Neural progenitor cell (in vitro differentiated cells): ENCODE measurements around the gene SARM1. TPM values are rescaled to one million over a fixed set of nuclear protein-coding genes. Genes with fewer than 3 reads are reported as not detected.

ENCODE experiments used
- DNase-seq: peaks from one replicate; pipeline ENCODE4 v3.0.0-alpha.2; 2016; ENCODE audit warnings: low spot score
- H2AFZ ChIP-seq: fragments of 200-600 bp; sonication (generic); replicated peaks from 2 replicates; pipeline ENCODE4 v1.6.1; 2016; ENCODE audit warnings: antibody characterized with exemption
- H3F3A ChIP-seq: fragments of 200-600 bp; sonication (generic); 2 replicates; pipeline ENCODE4 v1.6.1; 2016; ENCODE audit warnings: antibody characterized with exemption, low read depth
- H3K27ac ChIP-seq: fragments of 200-600 bp; sonication (generic); 2 replicates; pipeline ENCODE4 v1.5.1; 2016; ENCODE audit warnings: mild to moderate bottlenecking
- H3K27me3 ChIP-seq: fragments of 200-600 bp; sonication (generic); 2 replicates; pipeline ENCODE4 v1.6.1; 2016; ENCODE audit warnings: mild to moderate bottlenecking, moderate library complexity
- H3K36me3 ChIP-seq: fragments of 200-600 bp; sonication (generic); 2 replicates; pipeline ENCODE4 v1.5.1; 2016
- H3K4me1 ChIP-seq: fragments of 200-600 bp; sonication (generic); 2 replicates; pipeline ENCODE4 v1.6.1; 2016; ENCODE audit warnings: mixed run types
- H3K4me2 ChIP-seq: fragments of 200-600 bp; sonication (generic); 2 replicates; pipeline ENCODE4 v1.6.1; 2016
- H3K4me3 ChIP-seq: fragments of 200-600 bp; sonication (generic); 2 replicates; pipeline ENCODE4 v1.5.1; 2016
- H3K79me2 ChIP-seq: fragments of 200-600 bp; sonication (generic); 2 replicates; pipeline ENCODE4 v1.6.1; 2016; ENCODE audit warnings: low read depth
- H3K9ac ChIP-seq: fragments of 200-600 bp; sonication (generic); 2 replicates; pipeline ENCODE4 v1.6.1; 2016
- H3K9me3 ChIP-seq: fragments of 200-600 bp; sonication (generic); 2 replicates; pipeline ENCODE4 v1.5.1; 2016; ENCODE audit warnings: low read depth
- H4K20me1 ChIP-seq: fragments of 200-600 bp; sonication (generic); 2 replicates; pipeline ENCODE4 v1.6.1; 2016; ENCODE audit warnings: low read depth
- H3K27ac Mint-ChIP-seq: 3 replicates; pipeline ENCODE4 v1.8.0; 2021; ENCODE audit warnings: mixed read lengths
- H3K27me3 Mint-ChIP-seq: 2 replicates; pipeline ENCODE4 v1.8.0; 2022; ENCODE audit warnings: low read depth, mild to moderate bottlenecking, inconsistent platforms, moderate library complexity, mixed read lengths; ENCODE audit not compliant: insufficient read depth
- H3K36me3 Mint-ChIP-seq: 3 replicates; pipeline ENCODE4 v1.8.0; 2021; ENCODE audit warnings: mixed read lengths
- H3K4me1 Mint-ChIP-seq: 3 replicates; pipeline ENCODE4 v1.8.0; 2021; ENCODE audit warnings: mixed read lengths
- H3K4me3 Mint-ChIP-seq: 3 replicates; pipeline ENCODE4 v1.8.0; 2021; ENCODE audit warnings: mild to moderate bottlenecking, moderate library complexity, mixed read lengths
- H3K9me3 Mint-ChIP-seq: 3 replicates; pipeline ENCODE4 v1.8.0; 2020; ENCODE audit warnings: mixed read lengths
- EZH2 ChIP-seq: fragments of 200-600 bp; sonication (generic); IDR thresholded peaks from 2 replicates; pipeline ENCODE4 v1.6.1; 2017; ENCODE audit warnings: antibody characterized with exemption, mild to moderate bottlenecking, moderate library complexity
- EZH2phosphoT487 ChIP-seq: fragments of 200-600 bp; sonication (generic); IDR thresholded peaks from 2 replicates; pipeline ENCODE4 v1.6.1; 2017; ENCODE audit warnings: antibody characterized with exemption
- total RNA-seq: library from RNA; depleted of rRNA; stranded (reverse); fragments of >200 nt; gene quantifications from 2 replicates; pipeline ENCODE4 v1.2.3, GENCODE V29; 2015; ENCODE audit warnings: low replicate concordance
- TF ChIP-seq, protein P1 (sequence below): fragments of 200-600 bp; sonication (generic); IDR thresholded peaks from 2 replicates; pipeline ENCODE4 v1.5.1; 2017; ENCODE audit warnings: antibody characterized with exemption, mild to moderate bottlenecking

The SARM1 gene
- total RNA-seq, 1 donor from 2014 or later, result 3.1 TPM

DNA sequence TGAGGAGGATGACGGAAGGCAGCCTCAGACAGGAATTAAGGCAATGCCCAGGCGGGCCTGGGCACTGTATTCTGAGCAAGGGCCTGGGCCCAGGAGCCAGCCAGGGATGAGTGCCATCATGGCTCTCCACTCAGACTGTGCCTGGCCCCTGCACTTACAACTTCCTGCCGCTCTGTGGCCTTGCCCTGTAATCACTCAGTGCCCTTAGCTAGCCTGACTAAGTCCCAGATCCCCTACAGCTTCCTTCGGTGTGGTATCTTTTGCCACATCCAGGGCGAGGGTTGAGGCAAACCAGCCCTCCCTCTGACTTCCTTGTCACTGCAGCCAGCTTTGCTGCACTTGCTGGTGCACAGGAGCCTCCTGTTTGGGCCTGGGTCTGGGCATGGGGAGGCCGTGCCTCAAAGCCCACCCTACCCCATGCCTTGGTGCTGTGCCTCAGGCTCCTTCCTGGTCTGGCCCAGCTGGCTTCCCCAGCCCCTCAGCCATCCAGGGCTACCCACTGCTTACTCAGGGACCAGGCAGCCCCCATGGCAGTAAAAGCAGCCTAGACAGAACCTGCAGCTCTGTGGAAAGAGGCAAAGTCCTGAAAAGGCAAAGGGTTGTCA, 25.2 kb downstream of the SARM1 start:
- H3K36me3 ChIP-seq, result no peaks in the 10 kb centered on the region
- H3K4me1 Mint-ChIP-seq, result peaks cover 13% of the 10 kb centered on the region

GRCh38 chr17:28397275-28397674, 25.8 kb downstream of the SARM1 start:
- H3F3A ChIP-seq, result no peaks in the 10 kb centered on the region
- H4K20me1 ChIP-seq, result no peaks in the 10 kb centered on the region
- no peak overlapping the region for H2AFZ ChIP-seq
- H3K36me3 ChIP-seq, result no peaks in the 10 kb centered on the region
- no peaks in the 10 kb centered on the region for H3K9me3 ChIP-seq
- Mint-ChIP-seq H3K4me1 (peaks cover 13% of the 10 kb centered on the region), H3K9me3 (no peaks in the 10 kb centered on the region), H3K27me3 (peaks cover 12% of the 10 kb centered on the region), H3K36me3 (peaks cover 14% of the 10 kb centered on the region), H3K4me3 (no peak overlapping the region), H3K27ac (peak overlapping the region; percentile 69)
- H3K4me3 ChIP-seq, result no peak overlapping the region
- H3K27me3 ChIP-seq, result peaks cover 21% of the 10 kb centered on the region
- DNase-seq, result no peak
- no peaks in the 10 kb centered on the region for H3K79me2 ChIP-seq
- H3K4me2 ChIP-seq, result no peak overlapping the region
- no peak overlapping the region for H3K9ac ChIP-seq
- H3K27ac ChIP-seq, result no peak overlapping the region
- H3K4me1 ChIP-seq, result no peaks in the 10 kb centered on the region
- TF ChIP-seq, protein P1, sequence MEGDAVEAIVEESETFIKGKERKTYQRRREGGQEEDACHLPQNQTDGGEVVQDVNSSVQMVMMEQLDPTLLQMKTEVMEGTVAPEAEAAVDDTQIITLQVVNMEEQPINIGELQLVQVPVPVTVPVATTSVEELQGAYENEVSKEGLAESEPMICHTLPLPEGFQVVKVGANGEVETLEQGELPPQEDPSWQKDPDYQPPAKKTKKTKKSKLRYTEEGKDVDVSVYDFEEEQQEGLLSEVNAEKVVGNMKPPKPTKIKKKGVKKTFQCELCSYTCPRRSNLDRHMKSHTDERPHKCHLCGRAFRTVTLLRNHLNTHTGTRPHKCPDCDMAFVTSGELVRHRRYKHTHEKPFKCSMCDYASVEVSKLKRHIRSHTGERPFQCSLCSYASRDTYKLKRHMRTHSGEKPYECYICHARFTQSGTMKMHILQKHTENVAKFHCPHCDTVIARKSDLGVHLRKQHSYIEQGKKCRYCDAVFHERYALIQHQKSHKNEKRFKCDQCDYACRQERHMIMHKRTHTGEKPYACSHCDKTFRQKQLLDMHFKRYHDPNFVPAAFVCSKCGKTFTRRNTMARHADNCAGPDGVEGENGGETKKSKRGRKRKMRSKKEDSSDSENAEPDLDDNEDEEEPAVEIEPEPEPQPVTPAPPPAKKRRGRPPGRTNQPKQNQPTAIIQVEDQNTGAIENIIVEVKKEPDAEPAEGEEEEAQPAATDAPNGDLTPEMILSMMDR, result no peak
- no peak for TF ChIP-seq EZH2phosphoT487
- no peak for TF ChIP-seq EZH2

More for the DNA sequence above, 25.2 kb downstream of the SARM1 start:
- H3K4me3 Mint-ChIP-seq, result no peak overlapping the region
- no peak overlapping the region for H3K9ac ChIP-seq
- no peak overlapping the region for H3K27ac Mint-ChIP-seq
- peaks cover 11% of the 10 kb centered on the region for H3K27me3 Mint-ChIP-seq
- peaks cover 14% of the 10 kb centered on the region for H3K36me3 Mint-ChIP-seq
- no peak overlapping the region for H2AFZ ChIP-seq
- TF ChIP-seq, protein P1, result no peak
- TF ChIP-seq EZH2, result no peak
- no peak for TF ChIP-seq EZH2phosphoT487
- peaks cover 16% of the 10 kb centered on the region for H3K27me3 ChIP-seq
- H3K79me2 ChIP-seq, result no peaks in the 10 kb centered on the region
- H3F3A ChIP-seq, result no peaks in the 10 kb centered on the region
- no peak overlapping the region for H3K27ac ChIP-seq
- no peaks in the 10 kb centered on the region for H4K20me1 ChIP-seq
- no peaks in the 10 kb centered on the region for H3K9me3 Mint-ChIP-seq
- H3K4me1 ChIP-seq, result no peaks in the 10 kb centered on the region
- DNase-seq, result no peak
- H3K4me3 ChIP-seq, result no peak overlapping the region
- no peak overlapping the region for H3K4me2 ChIP-seq
- H3K9me3 ChIP-seq, result no peaks in the 10 kb centered on the region

DNA sequence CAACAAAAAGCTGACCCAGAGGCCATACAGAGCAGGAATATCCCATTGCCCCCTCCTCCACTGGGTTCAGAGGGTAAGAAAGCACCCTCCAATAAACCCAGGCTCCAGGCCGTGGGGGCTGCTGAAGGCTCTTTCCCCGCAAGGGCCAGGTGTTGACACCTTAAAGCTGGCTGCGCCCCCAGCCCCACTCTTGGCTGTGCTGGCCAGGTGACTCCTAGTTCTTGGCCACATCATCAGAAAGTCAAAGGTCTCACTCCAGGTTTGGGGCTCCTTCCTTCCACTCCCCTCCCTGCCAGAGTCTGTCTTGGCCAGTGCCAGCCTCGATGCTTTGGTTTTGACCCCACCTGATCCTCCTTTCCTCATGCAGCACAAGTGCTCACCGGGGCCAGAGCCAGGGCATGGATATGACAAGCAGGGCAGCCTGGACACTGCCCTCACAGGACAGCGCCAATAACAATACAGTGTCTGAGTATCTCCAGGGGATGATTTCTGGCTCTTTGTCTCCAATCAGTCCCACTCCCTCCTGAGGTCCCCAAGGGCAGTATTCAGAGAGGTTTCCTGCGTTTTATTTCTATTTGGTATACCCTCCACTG, 26.3 kb downstream of the SARM1 start:
- TF ChIP-seq, protein P1, result no peak
- TF ChIP-seq EZH2 (no peak), EZH2phosphoT487 (no peak)
- peaks cover 13% of the 10 kb centered on the region for H3K4me1 Mint-ChIP-seq
- Histone ChIP-seq H3K27me3 (peaks cover 26% of the 10 kb centered on the region), H3K4me2 (no peak overlapping the region), H3F3A (no peaks in the 10 kb centered on the region), H3K27ac (no peak overlapping the region), H4K20me1 (no peaks in the 10 kb centered on the region), H3K9ac (no peak overlapping the region), H3K9me3 (no peaks in the 10 kb centered on the region), H3K4me1 (no peaks in the 10 kb centered on the region), H3K79me2 (no peaks in the 10 kb centered on the region), H2AFZ (no peak overlapping the region), H3K4me3 (no peak overlapping the region), H3K36me3 (no peaks in the 10 kb centered on the region)
- peaks cover 12% of the 10 kb centered on the region for H3K27me3 Mint-ChIP-seq
- no peak for DNase-seq
- H3K27ac Mint-ChIP-seq, result peak overlapping the region; percentile 64
- H3K4me3 Mint-ChIP-seq, result no peak overlapping the region
- no peaks in the 10 kb centered on the region for H3K9me3 Mint-ChIP-seq
- peaks cover 14% of the 10 kb centered on the region for H3K36me3 Mint-ChIP-seq
